ENCODE measurements around the gene DR1.
"Not testable (repeated sequence)": the region's sequence is repeated elsewhere in the genome, so short reads cannot be mapped to it uniquely, and the experiment has no call there.

The DR1 gene

DNA sequence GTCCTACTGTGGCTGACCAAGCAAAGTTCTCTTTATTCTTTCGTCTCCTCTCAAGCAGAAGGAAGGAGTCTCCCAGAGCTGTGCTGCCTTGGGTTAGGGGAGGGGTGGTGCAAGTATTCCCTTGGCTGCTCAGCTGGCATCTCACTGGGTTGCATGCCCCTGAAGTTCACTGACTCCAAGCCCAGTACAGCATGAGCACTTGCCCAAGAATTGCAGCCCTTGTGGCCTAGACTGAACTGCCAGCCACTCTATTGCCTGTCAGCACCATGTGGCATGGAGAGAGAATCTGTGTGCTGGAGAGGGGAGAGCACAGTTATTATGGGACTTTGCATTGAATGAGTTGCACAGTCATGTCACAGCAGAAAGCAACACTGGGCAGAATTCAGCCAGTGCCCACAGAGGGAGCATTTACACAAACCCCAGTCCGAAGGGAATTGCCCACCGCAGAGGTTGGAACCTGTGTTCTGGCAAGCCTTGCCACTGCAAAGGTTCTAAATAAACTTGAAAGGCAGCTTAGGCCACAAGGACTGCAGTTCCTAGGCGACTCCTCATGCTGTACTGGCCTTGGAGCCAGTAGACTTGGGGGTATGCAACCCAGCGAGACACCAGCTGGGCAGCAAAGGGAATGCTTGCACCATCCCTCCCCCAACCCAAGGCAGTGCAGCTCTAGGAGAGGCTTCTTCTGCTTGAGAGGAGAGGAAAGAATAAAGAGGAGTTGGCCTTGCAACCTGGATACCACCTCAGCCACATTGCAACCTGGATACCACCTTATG, 28.8 kb downstream of the DR1 start:
- no peak for DNase-seq (ENCODE audit: low read depth in 2 of 2, low spot score in 1 of 2)

DNA sequence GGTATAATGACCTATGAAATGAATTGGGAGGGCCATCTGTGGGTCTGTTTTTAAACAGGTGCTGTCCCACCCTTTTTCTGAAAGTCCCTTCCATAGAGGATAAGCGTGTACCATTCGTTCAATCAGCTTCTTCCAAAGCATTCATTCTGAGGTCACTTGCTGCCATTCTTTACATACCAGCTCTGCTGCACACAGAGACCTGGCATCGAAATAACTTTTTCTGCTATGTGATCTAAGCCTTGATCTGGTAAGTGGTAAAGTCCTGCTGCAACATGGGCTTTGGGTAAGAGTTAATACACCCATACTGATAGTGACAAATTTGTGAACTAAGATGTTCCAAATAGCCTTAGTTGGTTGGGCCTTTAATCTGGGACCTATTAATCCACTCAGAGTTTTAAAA, 38.9 kb downstream of the DR1 start:
- no peak for DNase-seq (ENCODE audit: low read depth in 2 of 2, low spot score in 1 of 2)

DNA sequence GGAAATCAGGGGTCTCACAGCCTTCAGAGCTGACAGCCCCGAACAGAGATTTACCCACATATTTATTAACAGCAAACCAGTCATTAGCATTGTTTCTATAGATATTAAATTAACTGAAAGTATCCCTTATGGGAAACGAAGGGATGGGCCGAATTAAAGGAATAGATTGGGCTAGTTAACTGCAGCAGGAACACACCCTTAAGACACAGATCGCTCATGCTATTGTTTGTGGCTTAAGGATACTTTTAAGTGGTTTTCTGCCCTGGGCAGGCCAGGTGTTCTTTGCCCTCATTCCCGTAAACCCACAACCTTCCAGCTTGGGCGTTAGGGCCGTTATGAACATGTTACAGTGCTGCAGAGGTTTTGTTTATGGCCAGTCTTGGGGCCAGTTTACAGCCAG, 40.6 kb downstream of the DR1 start:
- not testable (repeated sequence) for DNase-seq (ENCODE audit: low read depth in 2 of 2, low spot score in 1 of 2)

DNA sequence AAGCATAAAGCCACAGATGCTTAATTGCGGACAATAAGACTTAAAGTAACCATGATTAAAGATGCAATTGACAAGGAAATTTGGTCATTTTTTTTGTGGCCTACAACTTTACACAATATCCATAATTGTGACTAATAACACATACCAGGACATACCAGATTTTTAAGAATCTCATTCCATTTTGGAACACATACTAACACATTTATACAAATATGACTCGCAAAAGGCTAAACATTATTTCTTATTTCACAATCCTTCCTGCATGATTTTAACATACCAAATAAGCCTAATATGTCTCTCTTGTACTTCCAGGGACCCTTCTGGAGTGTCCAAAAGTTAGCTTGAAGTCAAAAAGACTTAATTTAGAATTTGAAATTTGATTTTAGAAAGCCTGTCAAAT, 48.8 kb downstream of the DR1 start:
- DNase-seq (ENCODE audit: low read depth in 2 of 2, low spot score in 1 of 2), result no peak

DNA sequence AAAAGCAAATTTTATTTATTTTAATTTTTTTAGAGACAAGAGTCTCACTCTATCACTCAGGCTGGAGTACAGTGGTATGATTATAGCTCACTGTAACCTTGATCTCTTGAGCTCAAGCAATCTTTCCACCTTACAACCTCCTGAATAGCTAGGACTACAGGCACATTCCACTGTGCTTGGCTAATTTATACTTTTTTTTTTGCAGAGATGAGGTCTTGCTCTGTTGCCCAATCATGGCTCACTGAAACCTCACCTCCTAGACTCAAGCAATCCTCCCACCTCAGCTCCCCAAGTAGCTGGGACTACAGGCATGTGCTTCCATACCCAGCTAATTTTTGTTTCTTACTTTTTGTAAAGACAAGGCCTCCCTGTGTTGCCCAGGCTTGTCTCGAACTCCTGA, 49.5 kb downstream of the DR1 start:
- DNase-seq (ENCODE audit: low read depth in 2 of 2, low spot score in 1 of 2), result no peak

DNA sequence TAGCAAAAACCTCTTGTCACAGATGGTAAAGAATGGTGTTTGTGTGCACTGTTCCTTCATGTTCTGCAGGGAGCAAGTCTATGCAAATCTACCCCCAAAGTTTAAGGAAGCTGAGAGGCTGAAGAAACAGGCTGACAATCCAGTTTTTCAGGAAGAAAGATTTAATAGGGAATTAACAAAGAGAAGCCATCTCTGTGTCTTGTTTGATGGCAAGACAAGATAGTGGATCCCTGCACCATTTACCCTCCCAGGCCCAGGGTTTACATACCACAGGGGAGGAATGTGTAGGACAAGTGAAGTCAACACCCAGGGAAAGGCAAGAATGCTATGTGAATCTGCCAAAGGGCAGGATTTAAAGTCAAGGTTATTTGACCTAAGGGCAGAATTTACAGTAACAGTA, 54.1 kb downstream of the DR1 start:
- DNase-seq (ENCODE audit: low read depth in 2 of 2, low spot score in 1 of 2), result no peak

DNA sequence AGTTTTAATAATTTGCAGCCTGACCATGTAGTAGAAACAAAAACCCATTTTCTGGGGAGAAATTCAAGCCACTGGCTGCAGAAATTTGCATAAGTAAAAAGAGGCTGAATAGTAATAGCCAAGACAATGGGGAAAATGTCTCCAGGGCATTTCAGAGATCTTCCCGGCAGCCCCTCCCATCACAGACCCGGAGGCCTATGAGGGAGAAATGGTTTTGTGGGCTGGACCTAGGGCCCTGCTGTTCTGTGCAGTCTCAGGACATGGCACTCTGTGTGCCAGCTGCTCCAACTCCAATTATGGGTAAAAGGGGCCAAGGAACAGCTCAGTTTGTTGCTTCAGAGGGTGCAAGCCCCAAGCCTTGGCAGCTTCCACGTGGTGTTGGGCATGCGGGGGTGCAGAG, 62.5 kb downstream of the DR1 start:
- DNase-seq (ENCODE audit: low read depth in 2 of 2, low spot score in 1 of 2), result no peak

DNA sequence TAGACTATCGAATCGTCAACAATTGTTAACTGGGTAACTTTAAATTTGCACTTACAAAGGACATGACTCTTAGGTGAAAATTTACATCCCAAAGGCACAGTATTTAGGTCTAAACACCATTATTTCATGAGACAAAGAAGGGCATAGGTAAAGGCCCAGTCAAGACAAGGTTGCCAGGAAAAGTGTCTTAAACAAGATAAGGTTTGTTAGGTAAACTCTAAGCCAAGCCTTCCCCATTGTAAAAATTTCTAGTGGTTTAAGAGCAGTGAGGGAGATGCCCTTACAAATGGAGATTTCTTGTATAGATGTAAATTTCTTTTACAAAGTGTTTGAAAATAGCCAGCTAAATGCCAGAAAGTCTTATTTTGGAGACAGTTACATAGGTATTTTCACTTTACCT, 65.3 kb downstream of the DR1 start:
- DNase-seq (ENCODE audit: low read depth in 2 of 2, low spot score in 1 of 2), result no peak

DNA sequence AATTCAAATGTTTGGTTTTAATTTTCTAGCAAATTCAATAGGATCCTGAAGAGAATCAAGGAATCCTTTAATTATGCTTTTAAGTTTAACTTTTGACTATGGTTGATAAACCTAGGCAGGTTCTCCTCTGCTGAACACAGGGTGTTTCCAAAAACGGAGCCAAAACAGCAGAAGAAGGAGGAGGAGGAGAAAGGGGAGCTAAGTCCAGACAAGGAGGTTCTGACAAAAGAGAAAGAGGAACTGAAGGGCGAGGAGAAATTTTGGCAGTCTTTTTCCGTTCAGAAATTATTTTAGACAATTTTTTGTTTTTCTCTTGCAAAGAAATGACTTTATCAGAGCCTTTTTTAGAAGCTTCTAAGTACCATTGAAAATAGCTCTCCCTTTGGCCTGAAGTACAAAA, 69.0 kb downstream of the DR1 start:
- DNase-seq (ENCODE audit: low read depth in 2 of 2, low spot score in 1 of 2), result no peak

DNA sequence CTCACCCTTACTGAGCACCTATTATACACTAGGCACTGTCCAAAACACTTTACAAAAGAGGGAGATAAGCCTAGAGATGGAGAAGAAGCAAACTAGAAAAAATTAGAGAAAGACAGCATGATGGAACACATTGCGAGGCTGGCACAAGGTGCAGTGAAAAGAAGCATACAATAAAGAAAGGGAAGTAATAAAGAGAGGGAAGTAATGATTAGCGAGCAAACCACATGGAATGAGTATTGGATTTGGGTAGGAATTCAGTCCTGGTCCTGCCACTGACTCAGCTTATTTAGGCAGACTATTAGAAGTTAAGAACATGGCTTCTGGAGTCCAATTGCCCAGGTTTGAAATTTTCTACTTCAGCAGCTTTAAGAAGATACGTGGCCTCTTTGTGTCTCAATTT, 69.6 kb downstream of the DR1 start:
- DNase-seq (ENCODE audit: low read depth in 2 of 2, low spot score in 1 of 2), result no peak

DNA sequence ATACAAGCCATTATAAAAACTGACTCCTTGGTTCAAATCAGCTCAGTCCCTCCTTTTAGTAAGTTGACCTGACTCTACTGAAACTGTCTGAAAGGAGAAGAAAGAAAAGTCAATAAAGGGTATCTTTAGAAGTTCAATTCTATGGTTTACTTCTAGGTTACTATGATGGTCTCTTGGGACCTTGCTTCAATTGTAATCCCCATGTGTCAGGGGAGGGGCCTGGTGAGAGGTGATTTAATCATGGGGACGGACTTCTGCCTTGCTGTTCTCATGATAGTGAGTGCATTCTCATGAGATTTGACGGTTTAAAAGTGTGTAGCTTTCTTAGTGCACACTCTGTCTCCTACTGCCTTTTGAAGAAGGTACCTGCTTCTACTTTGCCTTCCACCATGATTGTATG, 70.5 kb downstream of the DR1 start:
- no peak for DNase-seq (ENCODE audit: low read depth in 2 of 2, low spot score in 1 of 2)
